Epithelial cell of proximal tubule (primary cell): Measurements from ENCODE around the gene RETREG1. TPM values are rescaled to one million over a fixed set of nuclear protein-coding genes. Genes with fewer than 3 reads are reported as not detected.

Source experiments
- DNase-seq: peaks from one replicate; pipeline ENCODE4 v3.0.0-alpha.2; 2011; ENCODE audit warnings: low read depth
- H3K4me3 ChIP-seq: 2 replicates; pipeline ENCODE4 v1.5.1; 2011; ENCODE audit warnings: low read depth, mild to moderate bottlenecking, low read length
- CTCF ChIP-seq: conservative IDR thresholded peaks from 2 replicates; pipeline ENCODE4 v1.5.1; 2012; ENCODE audit warnings: low read depth, mild to moderate bottlenecking, low read length
- total RNA-seq: library from RNA; depleted of rRNA; stranded (reverse); fragments of >200 nt; gene quantifications from 2 replicates; pipeline ENCODE4 v1.2.3, GENCODE V29; 2015

Gene RETREG1
- total RNA-seq, 1 donor from 2014 or later: 17.5 TPM

- TF ChIP-seq CTCF: no peak
- DNase-seq: no peak
These were observed 189.2 kb downstream of the RETREG1 start for GRCh38 chr5:16427587-16427986.

More at GRCh38 chr5:16427587-16427986, 189.2 kb downstream of the RETREG1 start:
- H3K4me3 ChIP-seq: no peak overlapping the region

Other genes starting within 250 kb of the RETREG1 start
- gene ZNF622, start 151.2 kb downstream of the RETREG1 start, total RNA-seq: 43.3 and 47.2 TPM in 2 replicates